HG03039 (cell line): Measurements from ENCODE around the gene EXOC7.

ENCODE experiments used
- ATAC-seq: cut with Tn5 transposase; IDR thresholded peaks from one replicate; pipeline ENCODE4 v1.9.1; 2021; ENCODE audit warnings: mild to moderate bottlenecking, moderate library complexity; ENCODE audit not compliant: unreplicated experiment

The EXOC7 gene, protein sequence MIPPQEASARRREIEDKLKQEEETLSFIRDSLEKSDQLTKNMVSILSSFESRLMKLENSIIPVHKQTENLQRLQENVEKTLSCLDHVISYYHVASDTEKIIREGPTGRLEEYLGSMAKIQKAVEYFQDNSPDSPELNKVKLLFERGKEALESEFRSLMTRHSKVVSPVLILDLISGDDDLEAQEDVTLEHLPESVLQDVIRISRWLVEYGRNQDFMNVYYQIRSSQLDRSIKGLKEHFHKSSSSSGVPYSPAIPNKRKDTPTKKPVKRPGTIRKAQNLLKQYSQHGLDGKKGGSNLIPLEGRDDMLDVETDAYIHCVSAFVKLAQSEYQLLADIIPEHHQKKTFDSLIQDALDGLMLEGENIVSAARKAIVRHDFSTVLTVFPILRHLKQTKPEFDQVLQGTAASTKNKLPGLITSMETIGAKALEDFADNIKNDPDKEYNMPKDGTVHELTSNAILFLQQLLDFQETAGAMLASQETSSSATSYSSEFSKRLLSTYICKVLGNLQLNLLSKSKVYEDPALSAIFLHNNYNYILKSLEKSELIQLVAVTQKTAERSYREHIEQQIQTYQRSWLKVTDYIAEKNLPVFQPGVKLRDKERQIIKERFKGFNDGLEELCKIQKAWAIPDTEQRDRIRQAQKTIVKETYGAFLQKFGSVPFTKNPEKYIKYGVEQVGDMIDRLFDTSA

DNA sequence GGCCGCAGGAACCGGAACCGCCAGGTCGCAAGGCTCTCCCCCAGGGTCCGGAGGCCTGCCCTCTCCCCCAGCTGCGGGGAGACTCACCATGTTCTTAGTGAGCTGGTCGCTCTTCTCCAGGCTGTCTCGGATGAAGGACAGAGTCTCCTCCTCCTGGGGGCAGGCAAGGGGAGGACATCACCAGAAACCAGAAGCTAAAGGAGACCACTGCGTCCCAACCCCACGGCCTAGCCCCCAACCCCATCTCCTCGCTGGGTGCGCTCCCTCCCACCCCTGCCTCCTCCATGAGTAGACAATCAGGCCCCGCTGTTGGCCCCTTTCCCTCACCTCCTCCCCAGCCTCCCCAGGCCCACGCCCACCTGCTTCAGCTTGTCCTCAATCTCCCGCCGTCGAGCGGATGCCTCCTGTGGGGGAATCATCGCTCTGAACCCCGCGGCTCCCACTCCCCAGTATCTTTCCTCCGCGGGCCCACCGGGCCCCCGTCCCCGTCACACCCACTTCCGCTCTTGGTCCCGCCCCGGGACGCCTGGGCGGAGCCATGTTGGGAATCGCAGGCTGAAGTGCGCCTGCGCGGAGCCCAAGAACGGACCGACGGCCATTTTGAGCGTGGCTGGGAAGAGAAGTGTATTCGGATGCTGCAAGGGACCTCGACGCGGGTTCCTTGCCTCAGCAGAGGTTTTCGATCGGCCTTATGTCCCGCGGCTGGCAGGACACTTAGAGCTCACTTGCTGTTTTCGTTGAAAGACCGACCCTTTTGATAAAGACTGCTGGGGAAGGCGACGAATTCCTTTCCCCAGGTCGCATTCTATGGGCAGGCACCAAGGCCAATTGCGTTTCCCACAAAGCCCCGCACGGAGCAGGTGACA, at the start of gene EXOC7:
EXOC7 (minus strand) TSS at position 514 of the 866 bp plus-strand sequence; CDS start at position 419, 95 bp downstream.
- peak; percentile 65 for ATAC-seq

GRCh38 chr17:76153202-76153601, 49.6 kb upstream of the EXOC7 start:
- ATAC-seq = no peak

GRCh38 chr17:76152591-76152990, 49.0 kb upstream of the EXOC7 start:
- ATAC-seq = no peak

GRCh38 chr17:76151896-76152454, 48.4 kb upstream of the EXOC7 start:
- ATAC-seq = no peak

GRCh38 chr17:76150712-76151622, 47.4 kb upstream of the EXOC7 start:
- no peak for ATAC-seq

DNA sequence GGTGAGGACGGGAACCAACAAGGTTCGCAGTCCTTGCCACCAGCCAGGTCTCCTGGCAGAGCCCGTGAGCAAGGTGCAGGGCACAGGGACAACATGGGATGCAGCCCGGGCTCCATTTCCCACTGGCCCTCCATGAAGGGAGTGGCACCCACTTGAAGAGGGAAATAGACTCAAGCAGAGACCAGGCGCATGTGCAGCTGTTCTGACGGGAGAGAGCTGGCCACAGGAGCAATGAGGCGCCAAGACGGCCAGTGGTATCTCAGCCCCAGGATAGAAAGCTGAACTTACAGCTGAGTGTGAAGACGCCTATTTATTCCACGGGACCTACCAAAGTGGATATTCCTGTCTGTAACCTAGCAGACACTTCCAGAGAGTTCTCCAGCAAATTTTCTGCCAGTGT, 45.6 kb upstream of the EXOC7 start:
- ATAC-seq = no peak

DNA sequence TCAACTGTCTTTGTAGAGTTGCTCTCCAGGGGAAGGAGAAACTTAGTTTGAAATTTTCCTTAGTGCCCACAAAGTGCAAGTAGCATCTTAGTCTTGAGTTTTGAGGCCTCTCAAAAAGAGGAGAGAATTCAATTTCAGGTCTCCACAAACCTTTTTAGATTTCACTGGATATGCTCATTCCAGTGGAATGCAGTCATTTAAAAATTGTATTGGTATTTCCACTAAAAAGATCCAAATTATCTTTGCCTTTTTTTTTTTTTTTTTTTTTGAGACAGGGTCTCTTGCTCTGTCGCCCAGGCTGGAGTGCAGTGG, 44.4 kb upstream of the EXOC7 start:
- ATAC-seq = no peak

DNA sequence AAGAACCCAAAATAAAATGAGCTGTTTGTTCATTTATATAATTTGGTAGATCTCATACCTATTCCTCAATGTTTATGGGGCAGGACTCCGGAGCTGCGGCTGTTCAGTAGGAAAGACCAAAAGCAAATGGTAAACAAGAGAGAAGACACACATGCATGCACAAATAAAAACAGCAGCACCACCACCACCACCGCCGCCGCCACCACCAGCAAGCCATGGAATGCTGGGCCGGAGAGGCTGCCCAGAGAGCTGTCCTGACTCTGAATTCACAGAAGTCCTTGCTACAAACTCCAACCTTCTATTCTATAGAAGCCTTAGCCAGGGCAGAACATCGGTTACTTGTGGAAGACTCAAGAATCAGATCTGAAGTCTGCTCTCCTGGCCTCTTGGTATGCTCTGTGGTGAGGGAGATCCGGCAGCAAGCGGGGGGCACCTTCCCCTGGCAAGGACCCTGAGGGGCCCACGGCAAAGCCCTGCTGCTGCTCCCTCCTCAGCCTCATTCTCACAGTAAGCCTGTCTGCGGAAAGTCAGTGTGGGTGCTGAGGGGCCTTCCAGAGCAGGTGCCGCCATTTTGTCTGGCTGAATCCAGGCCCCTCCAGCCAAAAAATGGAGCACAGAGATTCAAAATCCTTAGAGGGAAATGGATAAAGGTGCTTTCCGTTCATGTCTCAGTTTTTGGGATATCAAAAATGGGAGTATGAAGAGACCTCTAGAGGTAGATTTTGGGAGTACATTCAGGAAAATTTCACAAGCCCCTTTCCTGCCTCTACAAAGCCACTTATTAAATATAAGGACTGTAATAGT, 43.8 kb upstream of the EXOC7 start:
- ATAC-seq = no peak

DNA sequence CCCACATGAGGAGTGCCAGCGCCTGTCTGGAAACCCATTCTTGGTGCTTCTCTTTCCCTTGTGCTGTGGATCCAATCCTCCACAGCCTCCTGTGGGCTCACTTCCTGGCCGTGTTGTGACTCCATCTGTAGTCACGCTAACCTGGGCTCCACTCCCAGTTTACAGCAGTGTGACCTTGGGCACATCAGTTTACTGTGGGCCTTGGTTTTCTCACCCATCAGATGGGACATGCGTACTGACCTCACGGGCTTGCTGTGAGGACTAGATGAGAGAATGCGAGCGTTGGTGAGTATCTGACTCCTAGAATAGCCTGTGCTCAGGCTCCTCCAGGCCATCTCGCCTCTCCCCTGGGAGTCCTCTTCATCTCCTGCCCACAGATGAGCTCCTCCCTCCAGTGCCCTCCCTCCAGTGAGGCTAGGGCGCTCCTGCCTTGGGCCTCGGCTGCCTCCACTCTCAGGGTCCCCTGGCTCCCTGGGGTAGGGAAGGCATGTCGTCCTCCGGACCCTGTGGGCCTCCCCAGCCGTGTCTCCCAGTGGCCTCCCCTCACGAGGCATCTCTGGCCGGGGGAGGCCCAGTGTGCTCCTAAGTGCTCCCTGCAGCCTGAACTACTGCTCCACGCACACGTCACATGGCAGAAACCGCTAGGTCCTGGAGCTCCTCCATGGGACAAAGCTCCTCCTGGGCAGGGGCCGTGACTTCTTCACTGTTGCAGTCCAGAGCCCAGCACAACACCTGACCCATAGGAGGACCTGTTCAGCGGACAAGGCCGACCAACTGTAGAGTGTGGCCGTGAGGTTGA, 42.7 kb upstream of the EXOC7 start:
- ATAC-seq = no peak

DNA sequence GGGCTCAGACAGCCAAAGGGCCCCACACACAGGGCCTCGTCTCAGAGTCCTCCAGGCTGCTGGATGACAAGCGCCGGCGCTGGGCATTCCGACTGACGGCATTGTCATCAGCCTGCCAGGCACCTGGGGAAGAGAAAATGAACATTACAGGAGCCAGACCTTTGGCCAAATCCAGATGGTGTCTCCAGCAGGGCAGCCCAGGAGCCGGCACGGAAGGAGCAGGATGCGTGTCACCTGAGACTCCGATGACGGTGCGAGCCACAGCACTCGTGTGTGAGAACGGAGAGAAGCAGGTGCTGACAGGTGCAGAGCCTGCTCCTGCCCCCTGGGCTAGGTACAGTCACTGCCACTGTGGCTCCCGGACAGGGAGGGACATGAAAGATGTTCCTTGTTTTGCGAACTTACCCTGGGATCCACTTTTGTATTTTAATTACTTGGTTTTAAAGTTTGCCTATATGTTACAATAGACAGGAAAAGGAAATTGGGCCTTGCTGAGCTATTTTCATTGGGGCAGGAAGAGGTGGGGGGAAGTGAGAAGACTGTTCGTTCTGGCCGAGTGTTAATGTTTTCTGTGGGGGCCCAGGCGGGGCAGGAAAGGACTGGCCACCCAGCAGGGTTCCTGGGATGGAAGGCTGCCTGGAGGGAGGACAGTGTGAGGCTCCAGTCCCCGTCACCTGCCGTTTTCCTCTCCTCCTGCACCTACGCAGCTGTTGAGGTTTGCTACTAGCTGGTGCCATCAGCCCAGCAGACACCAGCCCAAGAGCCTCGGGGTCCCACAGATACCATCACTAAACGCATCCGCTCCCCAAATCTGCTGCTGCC, 41.9 kb upstream of the EXOC7 start:
- ATAC-seq = no peak

GRCh38 chr17:76142585-76143041, 39.0 kb upstream of the EXOC7 start:
- no peak for ATAC-seq

DNA sequence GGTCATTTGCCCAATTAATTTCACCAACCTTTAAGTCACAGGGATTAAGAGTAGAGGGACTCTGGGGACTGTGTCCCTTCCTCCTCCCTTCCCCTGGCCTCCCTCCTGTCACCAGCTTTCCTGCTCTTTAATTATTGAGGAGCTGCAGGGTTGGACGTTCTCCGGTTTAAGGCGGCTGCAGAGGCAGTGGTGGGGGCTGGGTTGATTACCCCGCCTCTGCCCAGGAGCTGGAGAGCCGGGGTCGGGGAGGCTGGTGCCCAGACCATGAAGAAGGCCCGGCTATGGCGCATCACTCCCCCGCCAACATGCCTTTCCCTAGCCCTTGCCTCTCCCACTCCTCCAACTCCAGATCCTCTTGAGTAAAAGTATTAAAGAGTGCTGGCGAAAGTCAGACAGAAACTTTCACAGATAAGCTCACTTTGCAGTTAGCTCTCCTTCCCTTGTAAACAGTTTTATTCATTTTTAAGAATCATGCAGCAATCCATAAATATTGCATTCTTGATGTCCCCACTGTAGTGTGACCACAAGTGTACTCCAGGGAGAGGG, 38.5 kb upstream of the EXOC7 start:
- ATAC-seq = no peak

DNA sequence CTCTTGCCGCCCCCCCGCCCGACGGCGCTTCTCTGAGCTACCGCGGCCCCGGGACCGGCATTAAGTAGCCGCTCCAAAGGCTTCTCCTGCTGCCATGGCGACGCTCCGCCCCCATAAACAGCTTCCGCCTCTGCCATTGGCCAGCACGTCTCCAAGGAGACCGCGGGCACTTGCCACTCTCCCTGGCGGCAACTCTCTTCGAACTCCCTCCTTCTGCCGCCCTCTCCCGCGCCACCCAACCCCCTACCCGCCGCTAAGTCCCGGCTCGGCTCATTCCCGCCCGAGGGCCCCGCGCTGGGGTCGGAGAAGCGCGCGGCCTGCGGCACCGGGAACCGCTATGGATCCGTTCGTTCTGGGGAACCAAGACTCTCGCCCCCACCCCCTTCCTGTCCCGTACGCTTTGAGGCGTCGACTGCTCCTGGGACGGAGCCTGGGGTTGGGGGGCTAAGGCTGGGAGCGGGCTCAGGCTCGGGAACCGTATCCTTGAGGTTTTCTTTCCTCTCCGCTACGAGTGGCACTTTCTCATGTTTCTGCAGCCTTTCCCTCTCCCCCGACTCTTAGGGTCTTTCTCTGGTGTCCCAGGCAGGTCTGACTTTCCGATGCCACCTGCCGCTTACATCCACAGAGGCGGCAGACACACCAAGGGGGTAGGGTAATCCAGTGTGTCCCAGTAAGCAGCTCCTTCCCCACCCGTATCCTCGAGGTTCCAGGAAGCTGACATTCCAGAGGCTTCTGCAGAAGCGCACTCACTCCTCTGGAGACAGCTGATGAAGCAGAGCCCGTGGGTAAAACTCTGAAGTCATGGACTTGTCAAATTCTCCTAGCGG, 37.8 kb upstream of the EXOC7 start, which contains the start of gene FOXJ1:
FOXJ1 (minus strand) TSS at position 34 of the 827 bp plus-strand sequence. CDS start 850 bp downstream, outside the sequence.
- peak; percentile 55 for ATAC-seq

GRCh38 chr17:76140661-76141211, 37.1 kb upstream of the EXOC7 start:
- ATAC-seq = peak; percentile 8

DNA sequence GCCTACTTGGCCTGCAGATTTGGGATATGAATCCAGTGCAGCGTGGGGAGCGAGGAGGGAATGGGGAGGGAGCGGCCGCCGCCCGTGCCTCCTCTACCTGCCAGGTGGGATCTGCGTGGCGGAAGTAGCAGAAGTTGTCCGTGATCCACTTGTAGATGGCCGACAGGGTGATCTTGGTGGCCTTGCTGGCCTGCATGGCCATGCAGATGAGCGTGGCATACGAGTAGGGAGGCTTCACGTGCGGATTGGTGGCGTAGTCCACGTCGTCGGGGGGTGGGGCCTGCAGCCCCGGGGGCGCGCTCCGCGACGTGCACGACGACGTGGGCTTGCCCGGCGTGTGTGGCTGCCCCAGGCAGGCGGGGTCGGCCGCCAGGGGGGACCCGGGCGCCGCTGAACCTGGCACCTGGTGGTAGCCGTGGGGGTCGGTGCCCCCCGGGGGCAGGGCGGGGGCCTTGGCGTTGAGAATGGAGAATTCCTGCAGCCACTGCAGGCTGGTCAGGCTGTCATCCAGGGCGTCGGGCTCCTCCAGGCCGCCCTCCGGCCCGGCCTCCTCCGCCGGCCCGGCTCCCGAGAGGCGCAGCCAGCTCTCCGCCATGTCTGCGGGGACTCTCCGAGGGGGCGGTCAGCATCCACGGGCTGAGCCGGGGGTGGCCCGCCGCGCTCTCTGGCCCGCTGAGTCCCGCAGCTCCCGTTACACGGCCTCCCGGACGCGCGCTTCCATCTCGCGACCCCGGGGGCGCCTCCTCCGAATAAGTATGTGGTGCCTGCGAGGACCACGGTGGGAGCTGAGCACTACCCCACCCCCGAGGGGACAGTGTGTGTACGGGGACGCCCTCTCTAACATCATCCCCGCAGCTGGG, 36.4 kb upstream of the EXOC7 start:
- ATAC-seq = no peak
